ENCODE results near the gene DHRS3. TPM values are rescaled to one million over a fixed set of nuclear protein-coding genes. Genes with fewer than 3 reads are reported as not detected.
A peak's percentile ranks its signal among the peaks of the same experiment; 100 is the strongest.
"Not testable (repeated sequence)": the region's sequence is repeated elsewhere in the genome, so short reads cannot be mapped to it uniquely, and the experiment has no call there.

DHRS3 gene
- total RNA-seq, 1 experiment from 2014 or later = 2.6 TPM

GRCh38 chr1:12532405-12533315 is 85.3 kb downstream of the DHRS3 start:
- no peaks in the 10 kb centered on the region for H3K4me1 ChIP-seq
- no peak overlapping the region for H3K27ac ChIP-seq
- peaks cover 8% of the 10 kb centered on the region for H3K9me3 ChIP-seq (replicated peaks)
- no peak for DNase-seq
- no peaks in the 10 kb centered on the region for H3K27me3 ChIP-seq
- H3K4me3 ChIP-seq = no peak overlapping the region
- H3K36me3 ChIP-seq = no peaks in the 10 kb centered on the region

- no peak for DNase-seq
- no peaks in the 10 kb centered on the region for H3K36me3 ChIP-seq
- peaks cover 5% of the 10 kb centered on the region for H3K9me3 ChIP-seq (replicated peaks)
- no peak overlapping the region for H3K27ac ChIP-seq
- H3K27me3 ChIP-seq = no peaks in the 10 kb centered on the region
- H3K4me1 ChIP-seq = no peaks in the 10 kb centered on the region
- H3K4me3 ChIP-seq = no peak overlapping the region
Measured at GRCh38 chr1:12531179-12531499, 86.9 kb downstream of the DHRS3 start.

GRCh38 chr1:12530462-12531178 is 87.4 kb downstream of the DHRS3 start:
- H3K27me3 ChIP-seq = no peaks in the 10 kb centered on the region
- H3K9me3 ChIP-seq (replicated peaks) = peaks cover 2% of the 10 kb centered on the region
- DNase-seq = no peak
- H3K27ac ChIP-seq = no peak overlapping the region
- no peaks in the 10 kb centered on the region for H3K36me3 ChIP-seq
- H3K4me1 ChIP-seq = no peaks in the 10 kb centered on the region
- H3K4me3 ChIP-seq = no peak overlapping the region

- Histone ChIP-seq H3K27me3 (no peaks in the 10 kb centered on the region), H3K4me1 (no peaks in the 10 kb centered on the region), H3K9me3 (replicated peaks) (no peaks in the 10 kb centered on the region; the same call in 1 of the 2 replicates), H3K27ac (no peak overlapping the region), H3K4me3 (no peak overlapping the region), H3K36me3 (no peaks in the 10 kb centered on the region)
- no peak for DNase-seq
Measured at GRCh38 chr1:12529640-12530174, 88.3 kb downstream of the DHRS3 start.

- no peaks in the 10 kb centered on the region for H3K27me3 ChIP-seq
- DNase-seq = peak in 1 of 2 experiments; percentile 28
- no peaks in the 10 kb centered on the region for H3K36me3 ChIP-seq
- H3K4me1 ChIP-seq = no peaks in the 10 kb centered on the region
- H3K4me3 ChIP-seq = no peak overlapping the region
- no peak overlapping the region for H3K27ac ChIP-seq
- H3K9me3 ChIP-seq (replicated peaks) = no peaks in the 10 kb centered on the region; the same call in 1 of the 2 replicates
Measured at GRCh38 chr1:12528021-12528852, 89.8 kb downstream of the DHRS3 start.

GRCh38 chr1:12527564-12527963 is 90.4 kb downstream of the DHRS3 start:
- Histone ChIP-seq H3K4me1 (no peaks in the 10 kb centered on the region), H3K4me3 (no peak overlapping the region), H3K36me3 (no peaks in the 10 kb centered on the region), H3K27ac (no peak overlapping the region), H3K9me3 (replicated peaks) (no peaks in the 10 kb centered on the region; the same call in 1 of the 2 replicates), H3K27me3 (no peaks in the 10 kb centered on the region)
- no peak for DNase-seq

- H3K27me3 ChIP-seq = no peaks in the 10 kb centered on the region
- H3K27ac ChIP-seq = no peak overlapping the region
- H3K9me3 ChIP-seq (replicated peaks) = no peaks in the 10 kb centered on the region; the same call in 1 of the 2 replicates
- no peaks in the 10 kb centered on the region for H3K36me3 ChIP-seq
- H3K4me1 ChIP-seq = no peaks in the 10 kb centered on the region
- no peak overlapping the region for H3K4me3 ChIP-seq
- no peak for DNase-seq
Measured at GRCh38 chr1:12525311-12526181, 92.5 kb downstream of the DHRS3 start.

GRCh38 chr1:12524266-12524665 is 93.7 kb downstream of the DHRS3 start:
- H3K36me3 ChIP-seq = no peaks in the 10 kb centered on the region
- H3K4me3 ChIP-seq = no peak overlapping the region
- DNase-seq = no peak
- H3K4me1 ChIP-seq = no peaks in the 10 kb centered on the region
- no peaks in the 10 kb centered on the region for H3K27me3 ChIP-seq
- H3K27ac ChIP-seq = no peak overlapping the region
- H3K9me3 ChIP-seq (replicated peaks) = no peaks in the 10 kb centered on the region; the same call in 1 of the 2 replicates

GRCh38 chr1:12522780-12523179 is 95.2 kb downstream of the DHRS3 start:
- not testable (repeated sequence) for H3K4me3 ChIP-seq; H3K4me1 ChIP-seq; H3K9me3 ChIP-seq (replicated peaks); H3K27me3 ChIP-seq; DNase-seq; H3K36me3 ChIP-seq; H3K27ac ChIP-seq

GRCh38 chr1:12521096-12521495 is 96.9 kb downstream of the DHRS3 start:
- no peaks in the 10 kb centered on the region for H3K36me3 ChIP-seq
- no peak for DNase-seq
- no peaks in the 10 kb centered on the region for H3K27me3 ChIP-seq
- H3K4me3 ChIP-seq = no peak overlapping the region
- H3K27ac ChIP-seq = no peak overlapping the region
- 0 out of 2 replicates have a peak, but pooled peaks cover 5% of the 10 kb centered on the region for H3K4me1 ChIP-seq
- no peaks in the 10 kb centered on the region; the same call in 1 of the 2 replicates for H3K9me3 ChIP-seq (replicated peaks)

- Histone ChIP-seq H3K27me3 (no peaks in the 10 kb centered on the region), H3K9me3 (replicated peaks) (no peaks in the 10 kb centered on the region; the same call in 1 of the 2 replicates), H3K27ac (no peak overlapping the region), H3K4me1 (0 out of 2 replicates have a peak, but pooled peaks cover 5% of the 10 kb centered on the region), H3K36me3 (no peaks in the 10 kb centered on the region), H3K4me3 (no peak overlapping the region)
- peak in 1 of 2 experiments; percentile 52 for DNase-seq
Measured at GRCh38 chr1:12519693-12520364, 98.2 kb downstream of the DHRS3 start.

GRCh38 chr1:12518931-12519692 is 98.9 kb downstream of the DHRS3 start:
- Histone ChIP-seq H3K36me3 (no peaks in the 10 kb centered on the region), H3K9me3 (replicated peaks) (no peaks in the 10 kb centered on the region; the same call in 1 of the 2 replicates), H3K4me1 (0 out of 2 replicates have a peak, but pooled peaks cover 5% of the 10 kb centered on the region), H3K27me3 (no peaks in the 10 kb centered on the region), H3K4me3 (peak overlapping the region; percentile 6; the same call in 1 of the 2 replicates), H3K27ac (no peak overlapping the region)
- peak; percentile 34 to 60 for DNase-seq

Data from SJCRH30 (cell line).